RWPE2 (cell line): ENCODE results near the gene SERTM1.

Experiments
- ATAC-seq: fragments of 200-7000 bp; cut with Tn5 transposase; 3 replicates; pipeline ENCODE4 v1.9.1; 2021; ENCODE audit warnings: low read depth
- DNase-seq: peaks from one replicate; pipeline ENCODE4 v3.0.0-alpha.2; 2020; ENCODE audit warnings: low spot score
- H3K27ac ChIP-seq: fragments of 450-650 bp; 2 replicates; pipeline ENCODE4 v1.5.1; 2017; ENCODE audit warnings: mild to moderate bottlenecking; ENCODE audit not compliant: poor library complexity, severe bottlenecking
- H3K27me3 ChIP-seq: fragments of 250-450 bp; sonication (Bioruptor Pico); 2 replicates; pipeline ENCODE4 v1.5.1; 2021; ENCODE audit warnings: mild to moderate bottlenecking, moderate library complexity; ENCODE audit not compliant: insufficient read depth, poor library complexity, severe bottlenecking
- H3K36me3 ChIP-seq: fragments of 250-450 bp; sonication (Bioruptor Pico); 2 replicates; pipeline ENCODE4 v1.5.1; 2020; ENCODE audit warnings: low read depth, mild to moderate bottlenecking, moderate library complexity
- H3K4me1 ChIP-seq: fragments of 250-450 bp; sonication (Bioruptor Pico); 2 replicates; pipeline ENCODE4 v1.5.1; 2021; ENCODE audit warnings: mild to moderate bottlenecking, moderate library complexity; ENCODE audit not compliant: insufficient read depth, poor library complexity, severe bottlenecking
- H3K4me3 ChIP-seq: fragments of 250-450 bp; sonication (Bioruptor Pico); 2 replicates; pipeline ENCODE4 v1.5.1; 2021; ENCODE audit warnings: mild to moderate bottlenecking, moderate library complexity; ENCODE audit not compliant: severe bottlenecking
- H3K9me3 ChIP-seq: fragments of 250-450 bp; sonication (Bioruptor Pico); 2 replicates; pipeline ENCODE4 v1.5.1; 2021; ENCODE audit warnings: mild to moderate bottlenecking, moderate library complexity; ENCODE audit not compliant: severe bottlenecking
- CTCF ChIP-seq: fragments of 450-650 bp; IDR thresholded peaks from one replicate; pipeline ENCODE4 v1.5.1; 2017; ENCODE audit warnings: mild to moderate bottlenecking, moderate library complexity; ENCODE audit not compliant: poor library complexity, severe bottlenecking

The SERTM1 gene

GRCh38 chr13:36673838-36674326 lies at the start of gene SERTM1:
Gene SERTM1 (plus strand): TSS chr13:36674020. CDS start chr13:36695079, 21,059 bp downstream.
- no peaks in the 10 kb centered on the region for H3K4me1 ChIP-seq
- H3K27me3 ChIP-seq, result peaks cover 47% of the 10 kb centered on the region
- peak; percentile 57; the same call in 2 of the 3 replicates for ATAC-seq
- DNase-seq, result no peak
- no peak within 1 kb of the TSS for H3K27ac ChIP-seq
- no peaks in the 10 kb centered on the region for H3K36me3 ChIP-seq
- no peak for TF ChIP-seq CTCF
- no peak within 1 kb of the TSS for H3K4me3 ChIP-seq
- H3K9me3 ChIP-seq, result no peaks in the 10 kb centered on the region

GRCh38 chr13:36628377-36629056 lies 45.3 kb upstream of the SERTM1 start:
- no peak for DNase-seq
- no peak for TF ChIP-seq CTCF
- no peaks in the 10 kb centered on the region for H3K27me3 ChIP-seq
- no peaks in the 10 kb centered on the region for H3K36me3 ChIP-seq
- no peak for ATAC-seq
- no peaks in the 10 kb centered on the region for H3K9me3 ChIP-seq
- no peak overlapping the region for H3K27ac ChIP-seq
- no peak overlapping the region for H3K4me3 ChIP-seq
- H3K4me1 ChIP-seq, result no peaks in the 10 kb centered on the region

GRCh38 chr13:36629057-36629385 lies 44.8 kb upstream of the SERTM1 start:
- no peaks in the 10 kb centered on the region for H3K9me3 ChIP-seq
- ATAC-seq (no peak), DNase-seq (no peak)
- H3K27me3 ChIP-seq, result no peaks in the 10 kb centered on the region
- no peaks in the 10 kb centered on the region for H3K36me3 ChIP-seq
- no peak for TF ChIP-seq CTCF
- no peak overlapping the region for H3K27ac ChIP-seq
- no peak overlapping the region for H3K4me3 ChIP-seq
- H3K4me1 ChIP-seq, result no peaks in the 10 kb centered on the region

- no peak for ATAC-seq
- no peak overlapping the region for H3K27ac ChIP-seq
Measured at GRCh38 chr13:36630181-36630803, 43.5 kb upstream of the SERTM1 start.

More at GRCh38 chr13:36630181-36630803, 43.5 kb upstream of the SERTM1 start:
- Histone ChIP-seq H3K4me3 (no peak overlapping the region), H3K4me1 (no peaks in the 10 kb centered on the region), H3K36me3 (no peaks in the 10 kb centered on the region), H3K9me3 (no peaks in the 10 kb centered on the region), H3K27me3 (no peaks in the 10 kb centered on the region)
- DNase-seq, result no peak
- no peak for TF ChIP-seq CTCF
